ENCODE results near the gene DBN1. TPM values are rescaled to one million over a fixed set of nuclear protein-coding genes. Genes with fewer than 3 reads are reported as not detected.

DBN1 gene
- total RNA-seq, 1 experiment from 2014 or later = 29.1 TPM

DNA sequence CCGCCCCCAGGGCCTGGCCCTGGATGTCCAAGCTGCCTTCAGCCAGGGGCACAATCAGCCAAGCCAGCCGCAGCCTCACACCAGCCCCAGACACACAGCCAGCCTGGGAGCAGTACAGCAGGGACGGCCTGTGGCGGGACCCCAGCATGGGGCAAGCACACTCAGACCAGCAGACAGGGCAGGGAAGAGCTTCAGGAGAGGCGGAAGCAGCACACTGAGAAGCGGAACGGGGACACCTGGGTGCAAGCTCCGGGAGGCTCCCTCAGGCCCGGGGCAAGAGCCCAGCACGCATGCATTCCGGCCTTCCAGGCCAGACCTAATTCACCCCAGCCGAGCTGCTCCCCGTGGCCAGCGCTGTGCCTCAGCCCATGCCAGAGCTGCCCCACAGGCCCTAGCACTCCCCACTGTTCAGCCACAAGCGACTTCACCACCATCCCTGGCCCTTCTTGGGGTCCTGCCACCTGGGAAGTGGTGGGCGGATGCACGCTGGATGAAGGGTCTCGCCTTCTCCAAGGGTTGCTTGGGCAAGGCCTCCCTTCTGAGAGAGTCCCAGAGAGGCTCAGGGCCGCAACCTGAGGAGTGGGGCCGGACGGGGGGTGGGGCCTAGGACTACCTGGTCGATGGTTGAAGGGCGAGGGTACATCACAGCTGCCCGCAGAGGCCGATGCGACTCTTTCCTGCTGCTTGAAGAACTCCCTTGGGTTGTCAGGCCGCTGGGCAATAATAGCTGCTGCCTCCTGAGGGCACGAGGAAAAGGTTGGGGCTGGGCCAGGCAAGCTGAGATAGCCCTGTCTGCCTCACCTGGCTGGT lies 13.4 kb downstream of the DBN1 start:
- Histone ChIP-seq H3K4me3 (ENCODE audit: low read length) (no peak overlapping the region), H4K20me1 (ENCODE audit: insufficient read depth, low read depth, low read length) (peaks cover 8% of the 10 kb centered on the region; the same call in 1 of the 2 replicates), H3K79me2 (ENCODE audit: low read length) (no peaks in the 10 kb centered on the region), H3K36me3 (ENCODE audit: insufficient read depth, low read length) (0 out of 2 replicates have a peak, but pooled peaks cover under 1% of the 10 kb centered on the region), H3K27ac (ENCODE audit: low read length) (no peak overlapping the region), H3K27me3 (ENCODE audit: low read length) (no peaks in the 10 kb centered on the region), H2AFZ (ENCODE audit: low read length) (no peak overlapping the region), H3K4me2 (ENCODE audit: low read depth, low read length, poor library complexity, severe bottlenecking) (no peak overlapping the region), H3K4me1 (ENCODE audit: low read length) (peaks cover 35% of the 10 kb centered on the region), H3K9me3 (ENCODE audit: low read length) (no peaks in the 10 kb centered on the region), H3K9me2 (replicated peaks; ENCODE audit: insufficient read depth, low read length) (no peaks in the 10 kb centered on the region), H3K9ac (ENCODE audit: low read length) (no peak overlapping the region)
- DNase-seq = no peak

DNA sequence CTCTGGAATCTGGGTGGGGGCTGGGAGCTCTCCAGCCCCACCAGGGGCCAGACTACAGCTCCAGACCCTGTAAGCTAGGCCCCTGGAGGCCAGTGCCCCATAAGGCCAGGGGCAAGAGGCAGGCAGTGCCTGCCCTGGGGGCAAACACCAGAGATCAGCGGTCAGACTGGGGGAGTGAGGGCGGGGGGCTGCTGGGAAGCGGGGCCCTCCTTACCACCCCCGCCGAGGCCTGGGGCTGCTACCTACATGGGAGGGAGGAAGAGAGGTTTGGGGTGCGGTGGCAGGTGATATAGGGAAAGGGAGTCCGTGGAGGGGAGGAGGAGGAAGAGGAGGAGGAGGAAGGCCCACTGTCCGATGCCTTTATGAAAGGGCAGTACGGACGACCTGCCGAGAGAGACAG lies 14.1 kb downstream of the DBN1 start:
- no peak for DNase-seq
- H2AFZ ChIP-seq (ENCODE audit: low read length) = no peak overlapping the region
- H3K36me3 ChIP-seq (ENCODE audit: insufficient read depth, low read length) = no peaks in the 10 kb centered on the region
- H3K4me3 ChIP-seq (ENCODE audit: low read length) = no peak overlapping the region
- H3K27me3 ChIP-seq (ENCODE audit: low read length) = no peaks in the 10 kb centered on the region
- peaks cover 38% of the 10 kb centered on the region for H3K4me1 ChIP-seq (ENCODE audit: low read length)
- no peak overlapping the region for H3K9ac ChIP-seq (ENCODE audit: low read length)
- no peak overlapping the region for H3K4me2 ChIP-seq (ENCODE audit: low read depth, low read length, poor library complexity, severe bottlenecking)
- no peaks in the 10 kb centered on the region for H3K79me2 ChIP-seq (ENCODE audit: low read length)
- H4K20me1 ChIP-seq (ENCODE audit: insufficient read depth, low read depth, low read length) = peaks cover 8% of the 10 kb centered on the region; the same call in 1 of the 2 replicates
- H3K27ac ChIP-seq (ENCODE audit: low read length) = no peak overlapping the region
- no peaks in the 10 kb centered on the region for H3K9me3 ChIP-seq (ENCODE audit: low read length)
- no peaks in the 10 kb centered on the region for H3K9me2 ChIP-seq (replicated peaks; ENCODE audit: insufficient read depth, low read length)

DNA sequence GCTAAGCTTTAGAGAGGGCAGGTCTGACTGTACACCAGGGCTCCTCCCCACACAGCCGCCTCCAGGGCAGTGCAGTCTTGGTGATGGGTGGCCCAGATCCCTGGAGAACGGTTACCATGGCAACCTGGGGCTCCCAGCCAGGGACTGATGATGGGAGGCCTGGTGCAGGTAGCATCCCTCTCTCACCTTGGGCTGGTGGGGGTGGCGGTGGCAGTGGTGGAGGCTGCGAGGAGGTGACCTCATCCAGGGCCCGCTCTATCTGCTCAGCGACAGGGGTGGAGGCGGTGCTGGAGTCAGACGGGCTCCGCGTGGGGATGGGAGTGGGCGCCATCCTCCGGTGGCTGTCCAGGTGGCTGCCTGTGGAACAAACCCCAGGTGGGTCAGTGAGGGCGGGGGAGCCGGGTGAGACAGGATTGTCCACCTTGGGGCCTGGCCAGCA lies 14.5 kb downstream of the DBN1 start:
- Histone ChIP-seq H3K9ac (ENCODE audit: low read length) (no peak overlapping the region), H2AFZ (ENCODE audit: low read length) (no peak overlapping the region), H3K79me2 (ENCODE audit: low read length) (no peaks in the 10 kb centered on the region), H3K36me3 (ENCODE audit: insufficient read depth, low read length) (no peaks in the 10 kb centered on the region), H3K9me3 (ENCODE audit: low read length) (no peaks in the 10 kb centered on the region), H3K27ac (ENCODE audit: low read length) (no peak overlapping the region), H4K20me1 (ENCODE audit: insufficient read depth, low read depth, low read length) (peaks cover 8% of the 10 kb centered on the region; the same call in 1 of the 2 replicates), H3K4me2 (ENCODE audit: low read depth, low read length, poor library complexity, severe bottlenecking) (no peak overlapping the region), H3K9me2 (replicated peaks; ENCODE audit: insufficient read depth, low read length) (no peaks in the 10 kb centered on the region), H3K4me3 (ENCODE audit: low read length) (no peak overlapping the region), H3K4me1 (ENCODE audit: low read length) (peaks cover 41% of the 10 kb centered on the region), H3K27me3 (ENCODE audit: low read length) (no peaks in the 10 kb centered on the region)
- DNase-seq = peak; percentile 77

DNA sequence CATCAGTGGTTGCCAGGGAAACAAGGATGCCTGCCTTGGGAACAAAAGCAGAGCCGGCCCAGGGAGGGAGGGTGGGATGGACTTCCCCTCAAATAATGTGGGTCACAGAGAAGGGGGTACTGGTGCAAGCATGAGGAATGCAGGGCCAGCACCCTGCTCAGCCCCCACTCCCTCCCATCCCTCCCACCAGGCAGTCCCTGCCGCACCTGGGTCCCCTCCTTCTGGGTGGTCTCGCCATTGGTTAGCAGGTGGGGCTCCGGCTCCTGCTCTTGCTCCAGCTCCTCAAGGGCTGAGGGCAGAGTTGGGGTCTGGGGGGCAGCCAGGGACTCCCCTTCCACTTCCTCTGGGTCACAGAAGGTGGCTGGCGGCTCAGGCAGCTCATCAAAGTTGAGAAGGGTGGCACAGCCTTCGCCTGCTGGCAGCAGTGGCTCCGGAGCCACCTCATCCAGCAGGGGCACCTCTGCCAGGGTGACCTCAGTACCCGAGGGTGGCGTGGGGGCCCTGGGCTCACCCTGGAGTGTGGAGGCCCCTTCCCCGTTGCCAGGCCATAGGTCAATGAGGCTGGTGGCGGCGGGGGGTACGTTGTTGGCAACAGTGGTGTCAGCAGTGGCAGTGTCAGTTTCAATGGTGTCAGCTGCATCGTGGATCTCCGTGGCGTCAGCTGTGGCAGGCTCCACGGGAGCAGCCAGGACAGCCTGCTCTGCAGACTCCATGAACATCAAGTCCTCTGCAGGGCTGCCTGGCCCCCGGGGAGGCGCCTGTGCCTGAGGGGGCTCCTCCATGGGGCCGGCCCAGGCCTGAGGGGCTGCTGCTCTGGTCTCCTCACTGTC lies 15.4 kb downstream of the DBN1 start:
- Histone ChIP-seq H2AFZ (ENCODE audit: low read length) (no peak overlapping the region), H4K20me1 (ENCODE audit: insufficient read depth, low read depth, low read length) (peaks cover 8% of the 10 kb centered on the region; the same call in 1 of the 2 replicates), H3K27ac (ENCODE audit: low read length) (no peak overlapping the region), H3K9ac (ENCODE audit: low read length) (no peak overlapping the region), H3K4me2 (ENCODE audit: low read depth, low read length, poor library complexity, severe bottlenecking) (no peak overlapping the region), H3K4me1 (ENCODE audit: low read length) (peaks cover 49% of the 10 kb centered on the region), H3K9me2 (replicated peaks; ENCODE audit: insufficient read depth, low read length) (no peaks in the 10 kb centered on the region), H3K36me3 (ENCODE audit: insufficient read depth, low read length) (no peaks in the 10 kb centered on the region), H3K4me3 (ENCODE audit: low read length) (no peak overlapping the region), H3K27me3 (ENCODE audit: low read length) (no peaks in the 10 kb centered on the region), H3K79me2 (ENCODE audit: low read length) (peaks cover 3% of the 10 kb centered on the region), H3K9me3 (ENCODE audit: low read length) (no peaks in the 10 kb centered on the region)
- DNase-seq = no peak

DNA sequence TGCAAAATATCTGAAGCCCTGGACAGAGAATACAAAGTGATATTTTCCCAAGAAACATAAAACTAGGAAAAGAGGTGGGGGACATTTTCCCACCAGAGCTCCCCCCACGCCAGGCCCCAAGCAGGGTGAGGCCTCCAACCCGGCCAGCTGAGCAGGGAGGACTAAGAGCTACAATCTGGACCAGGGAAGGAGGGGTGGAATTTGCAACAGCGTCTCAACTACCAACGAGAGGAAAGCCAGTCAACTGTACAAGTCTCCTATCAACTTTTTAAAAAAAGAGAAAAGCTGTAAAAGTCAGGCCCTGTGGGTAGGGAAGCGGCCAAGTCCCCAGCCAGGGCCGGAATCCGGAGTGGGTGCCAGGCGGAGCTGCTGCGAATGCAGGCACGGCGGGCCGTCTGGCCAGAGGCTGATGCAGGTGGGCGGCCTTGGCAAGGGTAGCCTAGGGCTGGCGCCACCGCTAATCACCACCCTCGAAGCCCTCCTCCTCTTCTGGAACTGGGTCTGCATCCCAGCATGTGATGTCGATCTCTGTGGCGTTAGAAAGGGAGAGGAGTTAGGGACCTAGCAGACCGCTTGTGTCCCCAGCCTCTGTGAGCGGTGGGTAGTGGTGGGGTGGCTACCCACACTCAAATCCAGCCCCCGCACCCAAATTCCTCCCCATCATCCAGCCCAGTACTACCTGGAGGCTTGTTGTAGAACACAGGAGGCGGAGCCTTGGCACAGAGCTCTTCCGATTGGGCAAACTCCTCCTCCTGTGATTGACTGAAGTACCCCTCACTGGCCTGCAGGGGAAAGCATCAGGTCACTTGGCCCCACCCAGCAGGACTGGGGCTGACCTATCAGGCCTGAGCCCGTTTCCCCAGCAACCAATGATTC lies 16.2 kb downstream of the DBN1 start:
- Histone ChIP-seq H3K36me3 (ENCODE audit: insufficient read depth, low read length) (no peaks in the 10 kb centered on the region), H3K4me1 (ENCODE audit: low read length) (peaks cover 57% of the 10 kb centered on the region), H3K79me2 (ENCODE audit: low read length) (peaks cover 8% of the 10 kb centered on the region), H3K27ac (ENCODE audit: low read length) (peak overlapping the region; percentile 53), H3K9me3 (ENCODE audit: low read length) (no peaks in the 10 kb centered on the region), H3K27me3 (ENCODE audit: low read length) (no peaks in the 10 kb centered on the region), H4K20me1 (ENCODE audit: insufficient read depth, low read depth, low read length) (peaks cover 8% of the 10 kb centered on the region; the same call in 1 of the 2 replicates), H3K9me2 (replicated peaks; ENCODE audit: insufficient read depth, low read length) (no peaks in the 10 kb centered on the region), H3K4me3 (ENCODE audit: low read length) (peak overlapping the region; percentile 51; the same call in 1 of the 2 replicates), H3K9ac (ENCODE audit: low read length) (peak overlapping the region; percentile 53), H3K4me2 (ENCODE audit: low read depth, low read length, poor library complexity, severe bottlenecking) (peak overlapping the region; percentile 87), H2AFZ (ENCODE audit: low read length) (no peak overlapping the region)
- DNase-seq = peak; percentile 98

DNA sequence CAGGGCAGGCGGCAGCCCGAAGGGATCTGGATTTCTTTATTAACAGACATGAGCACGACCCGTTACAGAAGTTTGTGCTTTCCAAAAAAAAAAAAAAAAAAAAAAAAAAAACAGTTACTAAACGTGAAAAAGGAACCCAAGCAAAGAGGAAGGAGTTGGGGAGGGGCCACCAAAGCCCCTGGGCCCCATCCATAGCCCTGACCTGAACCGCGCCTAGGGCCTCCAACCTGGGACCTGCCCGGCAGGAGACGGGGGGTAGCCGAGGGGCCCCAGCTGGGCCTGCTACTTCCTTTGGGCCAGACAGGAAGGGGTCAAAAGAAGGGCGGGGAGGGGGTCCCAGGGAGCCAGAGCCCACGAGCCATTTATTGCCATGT lies 16.9 kb downstream of the DBN1 start:
- H3K27ac ChIP-seq (ENCODE audit: low read length) = peak overlapping the region; percentile 53
- H3K27me3 ChIP-seq (ENCODE audit: low read length) = no peaks in the 10 kb centered on the region
- H3K9ac ChIP-seq (ENCODE audit: low read length) = peak overlapping the region; percentile 53
- H4K20me1 ChIP-seq (ENCODE audit: insufficient read depth, low read depth, low read length) = peaks cover 8% of the 10 kb centered on the region; the same call in 1 of the 2 replicates
- H2AFZ ChIP-seq (ENCODE audit: low read length) = no peak overlapping the region
- no peaks in the 10 kb centered on the region for H3K9me2 ChIP-seq (replicated peaks; ENCODE audit: insufficient read depth, low read length)
- H3K4me2 ChIP-seq (ENCODE audit: low read depth, low read length, poor library complexity, severe bottlenecking) = peak overlapping the region; percentile 87
- no peaks in the 10 kb centered on the region for H3K36me3 ChIP-seq (ENCODE audit: insufficient read depth, low read length)
- peak overlapping the region; percentile 51; the same call in 1 of the 2 replicates for H3K4me3 ChIP-seq (ENCODE audit: low read length)
- no peaks in the 10 kb centered on the region for H3K9me3 ChIP-seq (ENCODE audit: low read length)
- peaks cover 8% of the 10 kb centered on the region for H3K79me2 ChIP-seq (ENCODE audit: low read length)
- no peak for DNase-seq
- peaks cover 60% of the 10 kb centered on the region for H3K4me1 ChIP-seq (ENCODE audit: low read length)

DNA sequence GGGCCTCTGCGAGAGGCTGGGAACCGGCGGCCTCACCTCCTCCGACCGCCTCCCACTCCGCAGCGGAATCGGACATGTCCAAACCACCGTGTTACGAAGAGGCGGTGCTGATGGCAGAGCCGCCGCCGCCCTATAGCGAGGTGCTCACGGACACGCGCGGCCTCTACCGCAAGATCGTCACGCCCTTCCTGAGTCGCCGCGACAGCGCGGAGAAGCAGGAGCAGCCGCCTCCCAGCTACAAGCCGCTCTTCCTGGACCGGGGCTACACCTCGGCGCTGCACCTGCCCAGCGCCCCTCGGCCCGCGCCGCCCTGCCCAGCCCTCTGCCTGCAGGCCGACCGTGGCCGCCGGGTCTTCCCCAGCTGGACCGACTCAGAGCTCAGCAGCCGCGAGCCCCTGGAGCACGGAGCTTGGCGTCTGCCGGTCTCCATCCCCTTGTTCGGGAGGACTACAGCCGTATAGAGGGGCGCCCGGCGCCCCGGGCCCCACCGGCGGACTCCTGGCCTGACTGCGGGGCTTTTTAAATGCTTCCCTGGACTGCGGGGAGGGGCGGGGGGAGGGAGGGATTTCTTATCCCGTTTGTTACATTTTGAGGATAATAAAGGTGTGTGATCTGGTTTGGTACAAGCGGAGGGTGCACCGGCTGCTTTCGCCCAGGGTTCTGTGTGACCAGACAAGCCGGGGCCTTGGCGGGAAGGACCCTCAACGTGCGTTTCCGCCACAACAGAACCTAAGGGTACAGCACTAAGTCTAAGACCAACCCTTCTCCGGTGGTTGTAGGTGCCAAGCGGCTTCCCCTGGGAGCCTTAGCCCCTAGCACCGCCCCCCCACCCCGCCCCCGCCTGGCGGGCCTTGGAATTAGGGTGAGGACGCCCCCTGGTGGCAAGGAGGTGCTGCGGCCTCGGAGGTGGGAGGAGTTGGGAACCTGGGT lies 17.5 kb downstream of the DBN1 start:
- peak overlapping the region; percentile 86 for H3K27ac ChIP-seq (ENCODE audit: low read length)
- H3K4me1 ChIP-seq (ENCODE audit: low read length) = peaks cover 62% of the 10 kb centered on the region
- peaks cover 8% of the 10 kb centered on the region for H3K79me2 ChIP-seq (ENCODE audit: low read length)
- peak overlapping the region; percentile 89 for H3K4me3 ChIP-seq (ENCODE audit: low read length)
- no peaks in the 10 kb centered on the region for H3K9me3 ChIP-seq (ENCODE audit: low read length)
- H3K9ac ChIP-seq (ENCODE audit: low read length) = peak overlapping the region; percentile 89
- peak overlapping the region; percentile 65; the same call in 1 of the 2 replicates for H2AFZ ChIP-seq (ENCODE audit: low read length)
- no peaks in the 10 kb centered on the region for H3K27me3 ChIP-seq (ENCODE audit: low read length)
- no peaks in the 10 kb centered on the region for H3K9me2 ChIP-seq (replicated peaks; ENCODE audit: insufficient read depth, low read length)
- H3K4me2 ChIP-seq (ENCODE audit: low read depth, low read length, poor library complexity, severe bottlenecking) = peak overlapping the region; percentile 87
- peaks cover 8% of the 10 kb centered on the region; the same call in 1 of the 2 replicates for H4K20me1 ChIP-seq (ENCODE audit: insufficient read depth, low read depth, low read length)
- peak; percentile 98 for DNase-seq
- H3K36me3 ChIP-seq (ENCODE audit: insufficient read depth, low read length) = no peaks in the 10 kb centered on the region
